Transverse colon (tissue), 4 donors: Measurements from ENCODE around the gene MEIS2.

ENCODE experiments used
- EP300 ChIP-seq: sonication (generic); formaldehyde crosslinking; IDR thresholded peaks from one replicate; pipeline ENCODE4 v1.6.1; 2017; ENCODE audit warnings: antibody characterized with exemption, low read depth
- POLR2A ChIP-seq: fragments of 450-650 bp; IDR thresholded peaks from one replicate; pipeline ENCODE4 v1.6.1; 2016; ENCODE audit warnings: antibody characterized with exemption, mild to moderate bottlenecking, moderate library complexity
- POLR2AphosphoS5 ChIP-seq, 3 donors: sonication (generic); formaldehyde crosslinking; IDR thresholded peaks; one replicate each; pipeline ENCODE4 v1.6.1; 2016; ENCODE audit warnings: antibody characterized with exemption in 3 of 3
- TF ChIP-seq, protein P1 (sequence below), 5 experiments: fragments of 200-600 bp in 3 of 5; fragments of 450-650 bp in 2 of 5; sonication (generic) in 3 of 5; IDR thresholded peaks; 1 replicate in 2 of 5; 2 replicates in 3 of 5; pipeline ENCODE4 v1.5.1; 2016 to 2017; ENCODE audit warnings: antibody characterized with exemption in 5 of 5, inconsistent platforms in 3 of 5, mild to moderate bottlenecking in 2 of 5, moderate library complexity in 1 of 5

DNA sequence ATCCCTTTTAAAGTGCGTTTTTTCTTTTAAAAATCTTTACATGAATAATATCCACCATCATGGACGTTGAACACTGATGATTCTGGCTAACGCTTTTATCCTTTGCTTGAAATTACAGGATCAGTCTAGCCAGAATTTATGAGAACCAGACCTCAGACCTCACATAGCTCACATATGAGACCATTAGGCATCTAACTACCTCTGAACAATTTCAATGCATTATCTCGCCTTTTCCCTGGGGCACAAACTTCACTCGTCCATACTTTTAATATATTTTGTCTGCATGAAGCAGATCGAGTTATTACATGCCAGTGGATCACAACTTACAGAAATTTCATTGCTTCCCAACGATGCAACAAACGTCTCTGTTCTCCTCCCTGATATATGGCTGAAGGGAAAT is 105.6 kb downstream of the MEIS2 start:
- TF ChIP-seq EP300 (no peak), POLR2A (no peak), POLR2AphosphoS5 (IDR thresholded peaks at IDR 0.05) (no peak)
- TF ChIP-seq, protein P1, sequence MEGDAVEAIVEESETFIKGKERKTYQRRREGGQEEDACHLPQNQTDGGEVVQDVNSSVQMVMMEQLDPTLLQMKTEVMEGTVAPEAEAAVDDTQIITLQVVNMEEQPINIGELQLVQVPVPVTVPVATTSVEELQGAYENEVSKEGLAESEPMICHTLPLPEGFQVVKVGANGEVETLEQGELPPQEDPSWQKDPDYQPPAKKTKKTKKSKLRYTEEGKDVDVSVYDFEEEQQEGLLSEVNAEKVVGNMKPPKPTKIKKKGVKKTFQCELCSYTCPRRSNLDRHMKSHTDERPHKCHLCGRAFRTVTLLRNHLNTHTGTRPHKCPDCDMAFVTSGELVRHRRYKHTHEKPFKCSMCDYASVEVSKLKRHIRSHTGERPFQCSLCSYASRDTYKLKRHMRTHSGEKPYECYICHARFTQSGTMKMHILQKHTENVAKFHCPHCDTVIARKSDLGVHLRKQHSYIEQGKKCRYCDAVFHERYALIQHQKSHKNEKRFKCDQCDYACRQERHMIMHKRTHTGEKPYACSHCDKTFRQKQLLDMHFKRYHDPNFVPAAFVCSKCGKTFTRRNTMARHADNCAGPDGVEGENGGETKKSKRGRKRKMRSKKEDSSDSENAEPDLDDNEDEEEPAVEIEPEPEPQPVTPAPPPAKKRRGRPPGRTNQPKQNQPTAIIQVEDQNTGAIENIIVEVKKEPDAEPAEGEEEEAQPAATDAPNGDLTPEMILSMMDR (IDR thresholded peaks at IDR 0.05) = no peak
